GM21576 (cell line): ENCODE results near the gene DENND4C.
"Not testable (repeated sequence)": the region's sequence is repeated elsewhere in the genome, so short reads cannot be mapped to it uniquely, and the experiment has no call there.

Source experiments
- ATAC-seq: cut with Tn5 transposase; IDR thresholded peaks from one replicate; pipeline ENCODE4 v1.9.1; 2021; ENCODE audit warnings: mild to moderate bottlenecking, moderate library complexity; ENCODE audit not compliant: unreplicated experiment

DENND4C gene

GRCh38 chr9:19408693-19409400, 178.4 kb downstream of the DENND4C start, which contains the start of gene ACER2:
ACER2 (plus strand) TSS chr9:19409009; CDS start chr9:19409085, 76 bp downstream.
- ATAC-seq: peak; percentile 90

GRCh38 chr9:19409401-19410194, 179.1 kb downstream of the DENND4C start:
- ATAC-seq: no peak

- ATAC-seq: no peak
Observed at GRCh38 chr9:19410195-19410503, 179.7 kb downstream of the DENND4C start.

- ATAC-seq: no peak
Observed at GRCh38 chr9:19410594-19410993, 180.1 kb downstream of the DENND4C start.

- ATAC-seq: no peak
Observed at GRCh38 chr9:19411316-19411715, 180.8 kb downstream of the DENND4C start.

- ATAC-seq: not testable (repeated sequence)
Observed at GRCh38 chr9:19413456-19413855, 183.0 kb downstream of the DENND4C start.

GRCh38 chr9:19416143-19416542, 185.7 kb downstream of the DENND4C start:
- no peak for ATAC-seq

- no peak for ATAC-seq
Observed at GRCh38 chr9:19420877-19421276, 190.4 kb downstream of the DENND4C start.
